Type B pancreatic cell (in vitro differentiated cells): ENCODE results near the gene R3HCC1L. TPM values are rescaled to one million over a fixed set of nuclear protein-coding genes. Genes with fewer than 3 reads are reported as not detected.
A peak's percentile ranks its signal among the peaks of the same experiment; 100 is the strongest.

ENCODE experiments used
- DNase-seq: peaks from one replicate; pipeline ENCODE4 v3.0.0; 2021; ENCODE audit warnings: mixed read lengths; ENCODE audit not compliant: unreplicated experiment; ENCODE audit errors: extremely low spot score
- H3K27ac Mint-ChIP-seq: 2 replicates; pipeline ENCODE4 v1.8.0; 2021; ENCODE audit warnings: mild to moderate bottlenecking, mixed read lengths
- H3K27me3 Mint-ChIP-seq: 2 replicates; pipeline ENCODE4 v1.8.0; 2021; ENCODE audit warnings: mixed read lengths
- H3K36me3 Mint-ChIP-seq: 2 replicates; pipeline ENCODE4 v1.8.0; 2021; ENCODE audit warnings: mixed read lengths
- H3K4me1 Mint-ChIP-seq: one replicate; pipeline ENCODE4 v1.8.0; 2021; ENCODE audit warnings: mixed read lengths; ENCODE audit not compliant: unreplicated experiment
- H3K4me3 Mint-ChIP-seq: 2 replicates; pipeline ENCODE4 v1.8.0; 2021; ENCODE audit warnings: mild to moderate bottlenecking, mixed read lengths
- H3K9me3 Mint-ChIP-seq: 2 replicates; pipeline ENCODE4 v1.8.0; 2021; ENCODE audit warnings: mixed read lengths
- CTCF ChIP-seq: fragments of 200-600 bp; sonication (generic); conservative IDR thresholded peaks from 2 replicates; pipeline ENCODE4 v1.5.0; 2021; ENCODE audit warnings: antibody characterized with exemption, mild to moderate bottlenecking
- long read RNA-seq: library from polyadenylated mRNA; unstranded; transcript quantifications from one replicate; pipeline ENCODE4 v2.0.0, GENCODE V29; 2020
- total RNA-seq: library from RNA; stranded (reverse); gene quantifications from 2 replicates; pipeline ENCODE4 v1.2.1, GENCODE V29; 2021; ENCODE audit warnings: low replicate concordance

Gene R3HCC1L
- total RNA-seq, result 14.2 and 15.4 TPM in 2 replicates
- long read RNA-seq, transcript R3HCC1L-201 (10 exons, 3,379 nt), result major isoform, 12 of 47 reads
- long read RNA-seq, partial matches to known transcripts, result 5 of 47 reads
- long read RNA-seq, other reads (novel, unspliced or antisense), result 30 of 47 reads

GRCh38 chr10:98134431-98135221, at the start of gene R3HCC1L:
Gene R3HCC1L, plus strand, starts transcription at chr10:98134657. Its CDS starts 73,458 bp downstream, at chr10:98208115.
- TF ChIP-seq CTCF, result peak; percentile 11
- Mint-ChIP-seq H3K9me3 (peaks cover 4% of the 10 kb centered on the region), H3K4me3 (peak within 1 kb of the TSS; percentile 86), H3K4me1 (peaks cover 23% of the 10 kb centered on the region), H3K36me3 (no peaks in the 10 kb centered on the region), H3K27me3 (peaks cover 6% of the 10 kb centered on the region), H3K27ac (peak within 1 kb of the TSS; percentile 80)
- DNase-seq, result peak; percentile 95

DNA sequence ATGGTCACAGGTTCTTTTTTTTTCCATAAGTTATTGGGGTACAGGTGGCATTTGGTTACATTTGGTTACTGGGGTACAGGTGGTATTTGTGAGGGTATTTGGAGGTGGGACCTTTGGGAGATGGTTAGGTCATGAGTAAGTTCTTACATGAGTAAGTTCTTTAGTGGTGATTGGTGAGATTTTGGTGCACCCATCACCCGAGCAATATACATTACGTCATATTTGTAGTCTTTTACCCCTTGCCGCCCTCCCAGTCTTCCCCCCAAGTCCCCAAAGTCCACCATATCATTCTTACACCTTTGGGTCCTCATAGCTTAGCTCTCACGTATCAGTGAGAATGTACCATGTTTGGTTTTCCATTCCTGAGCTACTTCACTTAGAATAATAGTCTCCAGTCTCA, 49.2 kb upstream of the R3HCC1L start:
- Mint-ChIP-seq H3K9me3 (no peaks in the 10 kb centered on the region), H3K4me1 (no peaks in the 10 kb centered on the region), H3K27me3 (peaks cover 77% of the 10 kb centered on the region), H3K27ac (no peak overlapping the region), H3K36me3 (no peaks in the 10 kb centered on the region), H3K4me3 (no peak overlapping the region)
- no peak for DNase-seq
- TF ChIP-seq CTCF, result no peak

GRCh38 chr10:98086837-98087708, 47.4 kb upstream of the R3HCC1L start:
- Mint-ChIP-seq H3K9me3 (no peaks in the 10 kb centered on the region), H3K36me3 (no peaks in the 10 kb centered on the region), H3K4me3 (no peak overlapping the region), H3K4me1 (no peaks in the 10 kb centered on the region), H3K27me3 (peaks cover 71% of the 10 kb centered on the region), H3K27ac (peak overlapping the region; percentile 80)
- no peak for TF ChIP-seq CTCF
- DNase-seq, result no peak

GRCh38 chr10:98088186-98088971, 46.1 kb upstream of the R3HCC1L start:
- no peak overlapping the region for H3K27ac Mint-ChIP-seq
- TF ChIP-seq CTCF, result no peak
- no peak for DNase-seq
- H3K36me3 Mint-ChIP-seq, result no peaks in the 10 kb centered on the region
- no peaks in the 10 kb centered on the region for H3K4me1 Mint-ChIP-seq
- peaks cover 64% of the 10 kb centered on the region for H3K27me3 Mint-ChIP-seq
- no peaks in the 10 kb centered on the region for H3K9me3 Mint-ChIP-seq
- H3K4me3 Mint-ChIP-seq, result no peak overlapping the region

- no peak for TF ChIP-seq CTCF
- H3K27me3 Mint-ChIP-seq, result peaks cover 62% of the 10 kb centered on the region
Observed at GRCh38 chr10:98090822-98091221, 43.6 kb upstream of the R3HCC1L start.

More at GRCh38 chr10:98090822-98091221, 43.6 kb upstream of the R3HCC1L start:
- DNase-seq, result no peak
- H3K4me3 Mint-ChIP-seq, result no peak overlapping the region
- no peak overlapping the region for H3K27ac Mint-ChIP-seq
- no peaks in the 10 kb centered on the region for H3K4me1 Mint-ChIP-seq
- no peaks in the 10 kb centered on the region for H3K36me3 Mint-ChIP-seq
- H3K9me3 Mint-ChIP-seq, result no peaks in the 10 kb centered on the region
